Activated CD8-positive, alpha-beta memory T cell treated with anti-CD3 and anti-CD28 coated beads for 1 hour (primary cell): Measurements from ENCODE around the gene ZDHHC18.
"Not testable (repeated sequence)": the region's sequence is repeated elsewhere in the genome, so short reads cannot be mapped to it uniquely, and the experiment has no call there.

Source experiments
- DNase-seq, 2 donors: peaks; one replicate each; pipeline ENCODE4 v3.0.0-alpha.2; 2020; ENCODE audit warnings: low read depth in 1 of 2; ENCODE audit errors: extremely low read depth in 1 of 2

The ZDHHC18 gene

GRCh38 chr1:26856604-26857469 is 30.3 kb downstream of the ZDHHC18 start:
- no peak for DNase-seq

- DNase-seq, result no peak
Measured at GRCh38 chr1:26857473-26858060, 31.1 kb downstream of the ZDHHC18 start.

- DNase-seq, result no peak
Measured at GRCh38 chr1:26858160-26858559, 31.7 kb downstream of the ZDHHC18 start.

- no peak for DNase-seq
Measured at GRCh38 chr1:26858891-26859640, 32.6 kb downstream of the ZDHHC18 start.

GRCh38 chr1:26861286-26861701 is 34.8 kb downstream of the ZDHHC18 start:
- no peak for DNase-seq

DNA sequence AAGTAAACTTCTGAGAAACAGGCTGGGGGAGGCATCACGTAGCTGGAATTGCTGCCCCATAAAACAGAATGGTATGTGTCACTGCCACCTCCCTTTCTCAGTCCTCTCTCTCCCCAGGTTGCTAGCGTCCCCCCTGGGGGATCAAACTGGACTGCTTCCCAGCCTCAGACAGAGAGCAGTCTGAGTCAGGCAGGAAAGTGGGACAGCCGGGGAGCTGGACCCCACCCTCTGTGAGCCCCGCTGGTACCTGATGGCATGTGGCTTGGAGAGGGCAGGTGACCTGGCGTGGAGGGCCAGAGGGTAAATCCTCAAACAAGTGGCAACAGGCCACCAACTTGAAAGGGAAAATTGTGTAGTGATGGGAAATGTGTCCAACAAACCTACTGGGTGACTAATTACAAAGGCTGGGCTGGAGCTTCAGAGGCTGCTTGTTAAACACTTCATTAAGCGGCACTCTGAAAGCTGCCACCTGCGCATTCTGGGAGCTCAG is 35.4 kb downstream of the ZDHHC18 start:
- DNase-seq, result no peak

- DNase-seq, result peak in 1 of 2 donors; percentile 9
Measured at GRCh38 chr1:26862781-26863684, 36.5 kb downstream of the ZDHHC18 start, which contains the start of gene SFN. Gene SFN (plus strand): TSS chr1:26863149. CDS start chr1:26863213, 64 bp downstream.

DNA sequence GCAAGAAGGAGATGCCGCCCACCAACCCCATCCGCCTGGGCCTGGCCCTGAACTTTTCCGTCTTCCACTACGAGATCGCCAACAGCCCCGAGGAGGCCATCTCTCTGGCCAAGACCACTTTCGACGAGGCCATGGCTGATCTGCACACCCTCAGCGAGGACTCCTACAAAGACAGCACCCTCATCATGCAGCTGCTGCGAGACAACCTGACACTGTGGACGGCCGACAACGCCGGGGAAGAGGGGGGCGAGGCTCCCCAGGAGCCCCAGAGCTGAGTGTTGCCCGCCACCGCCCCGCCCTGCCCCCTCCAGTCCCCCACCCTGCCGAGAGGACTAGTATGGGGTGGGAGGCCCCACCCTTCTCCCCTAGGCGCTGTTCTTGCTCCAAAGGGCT is 37.2 kb downstream of the ZDHHC18 start:
- DNase-seq, result no peak

DNA sequence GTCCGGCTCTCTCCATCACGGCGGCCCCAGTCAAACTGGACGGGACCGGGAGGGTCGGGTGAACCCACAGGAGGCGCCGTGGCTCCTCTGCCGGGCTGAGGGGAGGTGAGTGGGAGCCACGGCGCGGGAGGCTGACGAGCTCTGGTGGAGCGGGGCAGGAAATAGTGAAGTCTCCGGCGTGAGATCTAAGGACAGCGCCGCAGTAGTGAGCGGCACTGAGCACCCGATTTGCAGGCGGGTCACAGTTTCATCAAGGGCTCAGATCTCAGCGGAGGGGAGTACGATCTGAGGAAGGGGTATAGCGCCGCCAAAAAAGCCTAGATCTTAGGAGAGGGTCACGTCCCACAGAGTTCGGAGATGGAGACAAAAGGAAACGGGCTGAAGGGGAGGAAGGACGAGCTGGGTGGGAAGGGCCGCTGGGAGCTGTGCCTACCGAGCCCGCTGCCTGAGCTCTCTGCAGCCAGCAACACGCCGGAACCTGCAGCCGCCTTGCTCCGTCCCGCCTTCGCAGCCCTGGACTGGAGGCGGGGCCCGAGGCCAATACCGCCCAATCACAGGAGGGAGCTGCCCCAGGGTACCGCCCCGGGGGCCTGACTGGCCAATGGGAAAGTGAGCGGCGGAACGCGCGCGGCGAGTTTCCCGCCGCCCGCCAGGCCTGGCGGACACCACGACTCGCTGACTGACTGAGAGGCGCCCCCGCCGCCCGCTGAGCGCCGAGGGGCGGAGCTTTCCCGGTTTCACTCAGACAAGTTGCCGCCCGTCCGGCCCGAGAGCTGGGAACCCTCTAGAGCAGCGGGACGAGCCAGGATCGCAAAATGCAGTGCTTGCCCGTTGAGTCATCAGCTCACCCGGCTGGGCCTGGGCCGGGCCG is 38.4 kb downstream of the ZDHHC18 start:
- DNase-seq, result peak; percentile 79 to 90

DNA sequence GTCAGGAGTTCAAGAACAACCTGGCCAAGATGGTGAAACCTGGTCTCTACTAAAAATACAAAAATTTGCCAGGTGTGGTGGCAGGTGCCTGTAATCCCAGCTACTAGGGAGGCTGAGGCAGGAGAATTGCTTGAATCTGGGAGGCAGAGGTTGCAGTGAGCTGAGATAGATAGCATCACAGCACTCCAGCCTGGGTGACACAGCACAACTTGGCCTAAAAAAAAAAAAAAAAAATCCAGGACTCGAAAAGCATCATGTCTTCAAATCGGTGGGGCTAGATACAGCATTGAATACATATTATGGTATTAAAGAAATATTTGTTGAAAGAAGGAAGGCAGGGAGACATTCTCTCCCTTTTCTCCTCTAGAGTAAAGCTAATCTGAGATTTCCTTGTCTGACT is 46.6 kb downstream of the ZDHHC18 start:
- DNase-seq, result not testable (repeated sequence)

DNA sequence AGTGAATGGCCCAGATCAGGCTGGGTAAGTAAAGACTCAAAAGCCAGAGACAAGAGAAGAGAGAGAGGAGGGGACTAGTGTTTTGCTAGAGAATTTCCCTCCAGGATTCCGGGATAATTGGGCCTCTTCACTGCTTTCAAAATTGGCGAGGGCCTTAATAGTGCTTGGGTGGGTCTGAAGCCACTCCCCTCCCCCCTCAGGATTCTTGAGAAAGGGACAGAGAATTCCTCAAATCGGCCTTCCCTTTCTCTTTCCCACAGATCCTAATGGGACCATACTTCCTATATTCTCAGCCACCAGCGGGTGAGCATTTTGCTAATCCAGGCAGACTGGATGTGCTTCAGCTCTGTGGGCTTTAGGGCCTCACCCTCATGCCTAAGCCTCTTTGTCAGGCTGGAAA is 48.4 kb downstream of the ZDHHC18 start:
- no peak for DNase-seq

GRCh38 chr1:26877326-26877725 is 50.8 kb downstream of the ZDHHC18 start:
- no peak for DNase-seq

DNA sequence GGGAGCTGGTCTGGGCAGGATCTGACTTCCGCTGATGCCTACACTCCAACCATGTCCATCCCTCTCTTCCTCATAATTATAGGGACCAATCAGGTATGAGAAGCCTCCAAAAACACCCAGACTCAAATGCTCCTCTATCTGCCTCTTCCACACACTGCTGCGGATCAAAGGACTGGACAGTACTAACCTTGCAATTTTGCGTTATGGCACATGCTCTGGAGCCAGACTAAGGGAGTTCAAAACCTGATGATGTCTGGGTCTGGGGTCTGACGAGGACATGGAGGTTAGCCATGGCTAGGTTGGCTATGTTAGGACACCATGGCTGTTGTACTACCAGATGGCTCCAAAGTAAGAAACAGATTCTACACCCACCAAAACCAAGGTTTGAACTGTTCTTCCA is 53.3 kb downstream of the ZDHHC18 start:
- DNase-seq, result no peak

GRCh38 chr1:26881611-26882010 is 55.1 kb downstream of the ZDHHC18 start:
- not testable (repeated sequence) for DNase-seq

GRCh38 chr1:26882696-26883463 is 56.4 kb downstream of the ZDHHC18 start:
- DNase-seq, result no peak

GRCh38 chr1:26887125-26887524 is 60.6 kb downstream of the ZDHHC18 start:
- DNase-seq, result no peak

- DNase-seq, result no peak
Measured at GRCh38 chr1:26888231-26888630, 61.7 kb downstream of the ZDHHC18 start.
